DMS53 treated with DMSO at 0.1 percent for 48 hours (cell line): ENCODE measurements around the gene SQSTM1.
"Not testable (repeated sequence)": the region's sequence is repeated elsewhere in the genome, so short reads cannot be mapped to it uniquely, and the experiment has no call there.

ENCODE experiments used
- DNase-seq: peaks from one replicate; lab custom pipeline; 2025; ENCODE audit not compliant: unreplicated experiment; lab: John Stamatoyannopoulos, UW

SQSTM1 gene

DNA sequence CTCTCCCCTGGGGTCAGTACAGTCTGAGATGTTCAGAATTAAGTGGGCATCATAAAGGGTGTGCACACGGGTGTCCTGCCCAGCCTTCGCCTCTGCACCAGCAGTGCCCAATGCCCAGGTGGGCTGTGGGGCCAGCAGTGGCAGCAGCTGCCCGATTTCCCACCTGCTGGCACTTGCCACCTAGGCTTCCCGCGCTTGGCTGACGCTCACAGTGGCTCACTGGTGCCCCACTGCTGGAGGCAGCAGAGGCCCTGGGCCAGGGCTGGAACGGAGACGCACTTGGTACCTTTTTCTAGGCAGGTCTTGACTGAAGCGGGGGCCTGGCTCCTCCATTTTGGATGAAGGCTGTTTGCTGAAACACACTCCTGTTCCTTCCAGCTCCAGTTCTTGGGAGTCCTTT is 20.9 kb downstream of the SQSTM1 start:
- no peak for DNase-seq

DNA sequence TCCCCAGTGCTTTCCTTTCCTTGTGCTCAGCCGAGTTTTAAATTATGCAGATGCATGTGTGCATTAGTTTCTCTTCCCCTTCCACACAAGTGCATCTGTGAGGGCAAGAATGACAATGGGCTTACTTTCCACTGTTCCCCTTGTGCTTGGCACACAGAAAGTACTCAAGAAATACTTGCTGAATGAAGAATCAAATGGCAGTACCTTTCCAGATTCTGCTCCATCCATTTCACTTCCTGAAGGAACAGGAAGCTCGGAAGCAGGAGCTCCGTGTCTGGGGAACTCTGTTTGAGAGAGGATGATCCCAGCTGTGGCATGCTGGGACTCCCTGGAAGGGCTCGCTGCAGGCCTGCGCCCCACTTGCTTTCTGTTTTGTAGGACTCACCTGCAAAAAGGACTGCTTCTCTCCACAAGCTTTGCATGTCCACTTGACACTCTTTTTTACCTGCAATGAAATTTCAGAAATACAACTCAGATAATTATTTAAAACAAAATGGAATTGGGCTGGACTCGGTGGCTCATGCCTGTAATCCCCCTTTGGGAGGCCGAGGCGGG is 32.4 kb downstream of the SQSTM1 start:
- DNase-seq, result no peak

DNA sequence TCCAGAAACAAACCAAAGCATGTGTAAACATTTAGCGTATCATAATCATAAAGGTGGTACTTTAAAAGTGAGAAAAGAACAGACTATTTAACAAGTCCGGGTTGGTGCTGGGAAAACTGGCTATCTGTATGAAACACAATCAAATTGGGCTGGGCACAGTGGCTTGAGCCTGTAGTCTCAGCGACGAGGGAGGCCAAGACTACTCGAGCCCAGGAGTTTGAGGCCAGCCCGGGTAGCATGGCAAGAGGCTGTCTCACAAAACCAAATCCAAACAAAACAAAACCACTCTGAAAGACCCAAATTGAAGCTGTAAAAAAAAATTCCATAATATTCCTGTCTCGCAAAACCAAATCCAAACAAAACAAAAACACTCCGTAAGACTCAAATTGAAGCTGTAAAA is 33.7 kb downstream of the SQSTM1 start:
- no peak for DNase-seq

- DNase-seq, result peak; percentile 71
Observed at GRCh38 chr5:179858241-179858585, 37.5 kb downstream of the SQSTM1 start.

DNA sequence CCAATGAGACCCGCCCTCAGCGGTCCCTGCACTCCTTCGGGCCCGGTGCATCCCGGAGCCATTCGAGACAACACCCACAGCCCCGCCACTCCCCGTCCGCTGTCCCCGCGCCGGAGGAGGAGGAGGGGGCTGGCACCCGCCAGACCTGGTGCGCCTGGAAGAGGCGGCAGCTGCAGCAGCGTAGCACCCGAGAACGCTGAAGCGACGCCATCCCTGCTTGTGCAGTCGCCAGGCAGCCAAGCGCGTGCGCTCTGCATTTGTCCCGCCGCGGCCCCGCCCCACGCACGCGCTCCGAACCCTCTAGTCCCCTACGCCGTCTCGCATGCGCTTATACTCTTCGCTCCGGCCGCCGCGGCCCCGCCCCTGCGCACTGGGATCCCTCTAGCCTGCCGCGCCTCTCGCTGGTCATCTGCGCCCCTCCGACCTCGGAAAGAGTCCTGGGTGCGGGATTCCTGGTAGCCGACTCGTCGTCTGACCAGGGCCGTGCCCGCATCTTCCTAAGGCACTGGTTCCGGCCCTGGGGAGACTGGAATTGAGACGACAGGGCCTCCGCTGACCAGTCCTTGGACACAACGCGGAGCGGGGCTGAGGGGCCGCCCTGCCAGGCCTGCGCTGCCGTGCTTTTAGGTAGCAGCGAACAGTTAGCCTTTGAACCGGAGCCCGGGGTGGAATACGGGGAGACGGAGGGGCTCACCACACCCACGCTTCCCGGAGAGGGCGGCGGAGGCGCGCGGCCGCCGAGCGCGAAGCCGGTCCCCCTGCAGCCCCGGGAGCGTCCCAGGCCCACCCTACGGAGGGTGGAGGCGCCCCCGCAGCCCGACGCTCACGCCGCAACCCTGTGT is 38.1 kb downstream of the SQSTM1 start, which contains the start of gene MRNIP:
TSS of gene MRNIP (minus strand) at position 232 of the 842 bp plus-strand sequence. CDS start at position 211, 21 bp downstream.
- peak; percentile 92 for DNase-seq

DNA sequence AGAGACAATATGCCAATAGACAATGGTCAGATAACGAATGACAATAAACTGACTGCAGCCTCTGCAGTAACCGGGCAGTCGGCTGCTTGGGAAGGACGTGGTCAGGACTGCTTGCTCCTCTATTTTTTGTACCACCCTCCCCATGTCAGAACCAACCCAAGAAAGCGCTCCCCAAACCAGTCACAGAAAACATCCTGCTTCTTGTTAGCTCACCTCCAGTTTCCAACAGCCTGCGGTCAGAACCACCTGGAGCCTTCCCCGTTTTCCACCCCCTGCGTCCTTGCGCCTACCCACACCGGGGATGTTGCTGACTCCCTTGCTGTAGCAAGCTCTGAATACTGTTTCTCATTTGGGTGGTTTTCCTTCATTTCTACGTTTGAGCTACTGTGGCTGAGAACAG is 39.6 kb downstream of the SQSTM1 start:
- peak; percentile 30 for DNase-seq

GRCh38 chr5:179862296-179862695 is 41.6 kb downstream of the SQSTM1 start:
- no peak for DNase-seq

GRCh38 chr5:179862891-179863290 is 42.2 kb downstream of the SQSTM1 start:
- no peak for DNase-seq

DNA sequence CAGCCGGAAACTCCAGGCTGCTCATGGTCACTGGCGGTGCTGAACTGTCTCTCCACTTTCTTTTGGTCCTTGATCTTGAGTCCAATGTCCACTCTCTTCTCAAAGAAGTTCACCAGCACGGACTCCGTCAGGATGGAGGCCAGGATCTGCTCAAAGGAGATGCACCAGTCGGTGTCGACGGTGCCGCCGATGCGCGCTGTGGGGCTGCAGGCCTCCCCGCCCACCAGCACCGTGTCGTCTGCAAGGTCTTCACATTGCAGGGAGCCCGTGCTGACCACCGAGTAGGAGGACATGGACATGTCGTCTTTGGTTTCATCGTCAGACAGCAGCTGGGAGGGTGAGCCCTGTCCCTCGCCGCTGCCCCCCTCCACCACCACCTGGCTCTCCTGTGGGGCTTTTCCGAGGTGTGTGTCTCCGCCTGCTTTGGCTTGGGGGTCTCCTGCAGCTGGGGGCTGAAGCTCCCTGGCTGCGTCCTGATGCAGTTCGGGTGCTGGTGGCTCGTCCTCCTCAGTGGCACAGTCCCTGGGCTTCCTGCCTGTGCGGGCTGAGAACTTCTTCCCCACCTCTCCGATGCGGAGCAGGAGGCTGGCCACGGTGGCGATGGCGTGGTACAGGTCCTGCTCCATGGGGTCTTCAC is 42.9 kb downstream of the SQSTM1 start:
- DNase-seq, result no peak

DNA sequence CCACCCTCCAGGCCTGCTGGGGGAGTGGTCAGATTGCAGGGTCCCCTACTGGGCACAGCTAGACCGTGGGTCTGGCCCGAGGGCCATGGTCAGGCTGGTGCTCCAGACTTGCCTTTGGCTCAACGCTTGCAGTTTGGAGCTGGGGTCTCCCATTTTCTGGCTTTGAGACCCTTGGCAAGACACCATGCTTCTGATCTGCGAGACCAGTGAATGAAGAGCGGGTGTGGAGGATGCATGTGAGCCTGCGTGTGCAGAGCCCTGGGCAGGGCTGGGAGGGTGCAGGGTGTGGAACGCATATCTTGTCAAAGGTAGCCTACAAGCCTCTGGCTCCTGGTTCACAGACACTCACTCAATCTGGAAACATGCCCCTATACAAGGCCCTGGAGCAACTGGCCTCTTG is 44.0 kb downstream of the SQSTM1 start:
- no peak for DNase-seq

DNA sequence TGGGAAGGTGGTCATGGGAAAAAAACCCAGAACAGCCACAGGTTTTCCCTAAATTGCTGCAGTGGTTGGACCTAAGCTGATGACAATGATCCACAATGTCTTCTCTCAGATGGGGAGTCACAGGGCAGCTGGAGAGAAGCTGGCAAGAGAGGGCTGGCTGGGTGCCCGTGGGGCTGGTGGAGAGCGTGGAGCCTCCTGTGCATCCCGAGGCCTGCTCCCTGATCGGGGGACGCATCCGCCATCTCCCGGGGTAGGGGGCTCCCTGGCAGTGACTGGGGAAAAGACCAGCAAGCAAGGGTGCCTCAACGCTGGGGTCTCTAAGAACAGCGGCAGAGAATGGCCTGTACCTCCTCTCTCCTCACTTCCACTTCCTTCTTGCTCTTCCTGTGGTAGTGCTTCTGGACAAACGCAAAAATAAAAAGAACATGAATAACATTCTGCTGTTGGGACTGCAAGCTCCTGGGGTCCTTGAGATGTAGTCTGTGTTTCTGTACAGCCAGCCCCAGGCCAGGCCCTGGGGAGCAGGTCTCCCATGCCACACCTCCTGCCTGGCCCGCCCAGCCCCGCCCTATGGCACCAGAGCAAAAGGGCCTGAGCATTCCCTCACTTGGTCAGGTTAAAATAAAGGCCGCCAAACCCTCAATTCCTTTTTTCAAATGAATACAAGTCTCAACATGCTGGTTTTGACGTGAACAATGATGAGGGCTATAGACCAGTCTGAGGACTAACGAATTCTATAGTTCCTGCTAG is 45.0 kb downstream of the SQSTM1 start:
- no peak for DNase-seq

DNA sequence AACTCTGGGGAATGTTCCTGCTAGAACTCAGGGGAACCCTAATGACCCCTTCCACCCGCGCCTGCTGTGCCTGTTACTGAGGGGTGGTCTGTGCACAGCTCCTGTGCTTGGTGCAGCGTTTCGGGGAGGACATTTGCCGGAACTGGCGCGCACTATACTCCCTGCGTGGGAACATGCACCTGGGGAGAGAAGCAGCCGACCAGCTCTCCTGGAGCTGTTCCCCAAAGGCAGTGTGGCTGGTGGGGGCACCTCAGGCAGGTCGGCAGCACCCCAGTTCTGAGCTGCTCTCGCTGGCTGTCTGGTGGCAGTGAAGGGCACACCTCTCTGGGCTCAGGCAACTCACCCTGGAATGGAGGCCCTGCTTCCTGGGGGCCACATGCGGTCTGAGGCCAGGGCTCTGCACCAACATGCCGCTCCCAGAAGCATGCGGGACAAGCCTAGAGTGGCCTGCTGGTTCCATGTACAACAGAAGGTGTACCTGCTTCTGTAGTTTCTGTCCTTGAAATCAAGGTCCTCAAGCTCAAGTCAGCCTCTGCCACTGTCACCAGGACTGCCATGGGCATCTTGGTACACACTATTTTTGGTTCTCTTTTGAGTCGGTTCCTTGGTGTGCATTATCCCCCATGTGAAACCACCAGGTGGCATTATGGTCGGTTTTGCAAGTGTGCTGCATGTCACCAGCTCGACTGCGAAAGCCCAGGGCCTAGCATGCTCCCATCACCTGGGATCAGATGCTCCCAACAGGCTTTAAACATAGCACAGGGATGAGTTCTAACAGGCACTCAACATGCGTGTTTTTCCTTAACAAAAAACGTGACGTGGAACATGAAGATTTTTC is 45.8 kb downstream of the SQSTM1 start:
- DNase-seq, result no peak

GRCh38 chr5:179867079-179867465 is 46.4 kb downstream of the SQSTM1 start:
- no peak for DNase-seq

DNA sequence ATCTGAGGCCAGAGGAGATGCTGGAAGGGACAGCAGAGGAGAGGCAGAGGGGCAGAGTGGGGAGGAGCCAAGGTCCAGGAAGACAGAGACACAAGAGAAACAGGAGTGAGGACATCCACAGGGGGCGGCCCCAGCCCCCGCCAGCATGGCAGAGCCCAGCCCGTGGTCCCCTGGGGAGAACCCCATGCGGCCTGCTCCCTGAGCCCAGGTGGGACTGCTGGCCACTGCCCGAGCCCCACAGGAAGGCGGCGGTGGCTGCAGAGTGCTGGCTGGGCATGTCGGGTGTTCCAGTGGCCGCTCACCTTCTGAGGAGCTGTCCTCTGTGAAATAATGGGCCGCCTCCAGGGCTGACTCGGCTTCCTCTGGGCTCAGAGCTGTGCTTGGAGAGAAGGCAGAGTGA is 46.8 kb downstream of the SQSTM1 start:
- no peak for DNase-seq

GRCh38 chr5:179868541-179868940 is 47.8 kb downstream of the SQSTM1 start:
- DNase-seq, result no peak

DNA sequence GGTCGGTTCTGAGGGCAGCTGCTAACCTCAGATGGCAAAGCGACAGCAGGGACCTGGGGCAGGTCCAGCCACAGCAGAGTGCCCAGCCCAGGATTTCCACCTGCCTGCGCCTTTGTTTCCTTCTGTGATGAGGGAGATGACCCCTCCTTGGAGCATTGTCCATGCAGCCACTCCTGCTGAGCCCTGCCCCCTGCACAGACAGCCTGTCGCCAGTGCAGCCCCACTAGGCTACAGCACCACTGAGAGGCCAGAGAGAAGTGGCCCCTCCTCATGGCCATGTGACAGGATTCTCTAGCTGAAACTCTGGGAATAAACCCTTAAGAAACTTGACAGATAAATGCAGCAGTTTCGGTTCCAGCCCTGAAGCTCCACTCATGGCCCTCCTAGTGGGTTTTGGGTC is 48.4 kb downstream of the SQSTM1 start:
- DNase-seq, result no peak

- DNase-seq, result no peak
Observed at GRCh38 chr5:179869641-179870402, 49.1 kb downstream of the SQSTM1 start.

- DNase-seq, result no peak
Observed at GRCh38 chr5:179870403-179870903, 49.7 kb downstream of the SQSTM1 start.

GRCh38 chr5:179870952-179871351 is 50.2 kb downstream of the SQSTM1 start:
- no peak for DNase-seq

DNA sequence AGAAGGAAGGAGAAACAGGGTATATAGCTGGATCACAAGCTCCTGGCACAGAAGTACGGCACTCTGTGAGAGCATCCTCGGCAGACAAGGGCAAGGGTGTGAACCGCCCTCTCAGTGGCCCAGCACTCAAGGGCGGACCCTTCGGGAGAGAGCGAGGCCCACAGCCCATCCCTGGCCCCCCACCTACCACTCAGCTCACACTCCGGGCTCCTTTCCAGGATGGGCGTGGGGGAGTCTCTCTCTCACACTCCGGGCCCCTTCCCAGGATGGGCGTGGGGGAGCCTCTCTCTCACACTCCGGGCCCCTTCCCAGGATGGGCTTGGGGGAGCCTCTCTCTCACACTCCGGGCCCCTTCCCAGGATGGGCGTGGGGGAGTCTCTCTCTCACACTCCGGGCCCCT is 50.8 kb downstream of the SQSTM1 start:
- not testable (repeated sequence) for DNase-seq
